Esophagus (tissue), 2 donors: ENCODE measurements around the gene ASF1B. TPM values are rescaled to one million over a fixed set of nuclear protein-coding genes. Genes with fewer than 3 reads are reported as not detected.

Source experiments
- H3K27ac ChIP-seq, 2 donors: one replicate each; pipeline ENCODE4 v1.5.1; 2013; ENCODE audit warnings: low read depth in 2 of 2, mild to moderate bottlenecking in 2 of 2, inconsistent platforms in 1 of 2, low read length in 1 of 2, moderate library complexity in 1 of 2
- H3K27me3 ChIP-seq, 2 donors: one replicate each; pipeline ENCODE4 v1.6.1; 2013; ENCODE audit warnings: low read length in 2 of 2, control low read depth in 1 of 2, mild to moderate bottlenecking in 1 of 2; ENCODE audit not compliant: insufficient read depth in 2 of 2, control insufficient read depth in 1 of 2
- H3K36me3 ChIP-seq, 2 donors: one replicate each; pipeline ENCODE4 v1.6.1; 2013; ENCODE audit warnings: low read length in 1 of 2; ENCODE audit not compliant: control insufficient read depth in 2 of 2, insufficient read depth in 2 of 2
- H3K4me1 ChIP-seq, 2 donors: one replicate each; pipeline ENCODE4 v1.6.1; 2013; ENCODE audit warnings: low read length in 1 of 2; ENCODE audit not compliant: control insufficient read depth in 2 of 2, insufficient read depth in 2 of 2
- H3K4me3 ChIP-seq, 2 donors: one replicate each; pipeline ENCODE4 v1.5.1; 2013; ENCODE audit warnings: low read length in 2 of 2, mild to moderate bottlenecking in 2 of 2, low read depth in 1 of 2, moderate library complexity in 1 of 2
- H3K9me3 ChIP-seq, 2 donors: one replicate each; pipeline ENCODE4 v1.6.1; 2013; ENCODE audit warnings: mild to moderate bottlenecking in 2 of 2, low read depth in 1 of 2, low read length in 1 of 2, moderate library complexity in 1 of 2; ENCODE audit not compliant: control insufficient read depth in 2 of 2, insufficient read depth in 1 of 2
- WGBS, 2 donors: extraction: QIAGEN DNeasy Blood & Tissue Kit; methylation state at CpG; one replicate each; pipeline ENCODE4 v1.1.7; 2013; 5-methylcytosine and 5-hydroxymethylcytosine counted together
- polyA plus RNA-seq, 2 donors: library from polyadenylated mRNA; stranded (reverse); fragments of 200-250 nt; gene quantifications; one replicate each; pipeline ENCODE4 v1.2.3, GENCODE V29; 2013
- donor health status: healthy with polysubstance abuse.
- donor health status: Bipolar disorder and iron deficiency.

Gene ASF1B
- polyA plus RNA-seq, 2 donors: 9.1 to 14.6 TPM

DNA sequence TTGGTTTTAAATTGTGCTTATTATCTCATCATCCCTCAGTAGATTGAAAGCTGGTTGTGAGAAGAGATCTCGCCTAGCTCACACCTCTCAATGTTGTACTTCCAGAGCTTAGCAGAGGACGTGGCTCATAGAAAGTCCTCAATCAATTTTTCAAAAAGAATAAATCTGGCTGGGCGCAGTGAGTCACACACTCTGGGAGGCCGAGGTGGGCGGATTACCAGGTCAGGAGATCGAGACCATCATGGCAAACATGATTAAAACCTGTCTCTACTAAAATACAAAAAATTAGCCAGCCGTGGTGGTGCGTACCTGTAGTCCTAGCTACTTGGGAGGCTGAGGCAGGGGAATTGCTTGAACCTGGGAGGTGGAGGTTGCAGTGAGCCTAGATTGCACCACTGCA lies 4.7 kb upstream of the ASF1B start:
- WGBS, 2 donors: 92 to 93% methylated on average over 8 of the region's 8 CpGs
- H3K27me3 ChIP-seq: no peaks in the 10 kb centered on the region
- H3K36me3 ChIP-seq: no peaks in the 10 kb centered on the region
- H3K9me3 ChIP-seq: no peaks in the 10 kb centered on the region
- no peak overlapping the region for H3K27ac ChIP-seq
- H3K4me1 ChIP-seq: no peaks in the 10 kb centered on the region
- H3K4me3 ChIP-seq: no peak overlapping the region

DNA sequence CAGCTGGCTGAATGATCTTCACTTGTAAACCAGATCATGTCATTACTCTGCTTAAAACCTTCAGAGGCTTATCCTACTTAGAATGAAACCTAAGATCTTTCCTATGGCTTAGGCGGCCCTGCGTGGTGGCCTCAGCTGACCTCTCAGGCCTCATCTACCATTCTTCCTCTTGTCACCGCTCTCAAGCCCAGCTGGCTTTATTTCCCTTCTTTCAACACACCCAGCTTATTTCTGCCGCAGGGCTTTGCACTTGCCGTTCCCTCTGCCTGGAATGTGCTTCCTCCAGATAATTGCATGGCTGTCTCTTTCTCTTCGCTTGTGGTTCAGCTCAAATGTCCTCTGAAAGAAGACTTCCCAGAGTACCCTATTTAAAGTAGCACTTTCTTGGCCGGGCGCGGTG lies 3.6 kb upstream of the ASF1B start:
- H3K4me3 ChIP-seq: no peak overlapping the region
- peaks cover 0 to 3% of the 10 kb centered on the region in 2 donors for H3K4me1 ChIP-seq
- WGBS, 2 donors: 71 to 80% methylated on average over 9 of the region's 9 CpGs
- peak overlapping the region in 1 of 2 donors; percentile 24 for H3K27ac ChIP-seq
- no peaks in the 10 kb centered on the region for H3K36me3 ChIP-seq
- H3K9me3 ChIP-seq: no peaks in the 10 kb centered on the region
- no peaks in the 10 kb centered on the region for H3K27me3 ChIP-seq

DNA sequence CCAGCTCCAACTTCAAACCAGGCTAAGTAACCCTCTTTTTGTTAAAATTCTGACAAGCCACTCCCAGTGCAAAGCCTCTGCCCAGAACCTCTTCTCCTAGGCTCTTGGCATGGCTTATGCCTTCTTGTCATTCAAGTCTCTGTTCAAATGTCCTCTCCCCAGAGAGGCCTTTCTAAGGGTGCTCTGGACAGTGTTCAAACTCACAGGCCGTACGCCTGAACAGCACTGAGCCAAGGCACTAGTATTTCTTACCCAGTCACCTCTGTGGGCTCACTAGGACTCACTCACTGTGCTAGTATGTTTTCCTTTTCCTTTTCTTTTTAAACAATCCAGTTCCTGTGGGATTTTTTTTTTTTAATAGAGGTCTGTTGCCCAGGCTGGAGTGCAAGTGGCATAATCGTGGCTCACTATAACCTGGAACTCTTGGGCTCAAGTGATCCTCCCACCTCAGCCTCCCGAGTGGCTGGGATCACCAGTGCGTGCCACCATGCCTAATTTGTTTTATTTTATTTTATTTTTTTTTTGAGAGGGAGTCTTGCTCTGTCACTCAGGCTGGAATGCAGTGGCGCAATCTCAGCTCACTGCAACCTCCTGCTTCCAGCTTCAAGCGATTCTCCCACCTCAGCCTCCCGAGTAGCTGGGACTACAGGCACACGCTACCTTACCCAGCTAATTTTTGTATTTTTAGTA lies 2.3 kb upstream of the ASF1B start:
- peak overlapping the region; percentile 4 to 77 for H3K27ac ChIP-seq
- H3K4me1 ChIP-seq: peaks cover 0 to 3% of the 10 kb centered on the region in 2 donors
- H3K4me3 ChIP-seq: no peak overlapping the region
- H3K27me3 ChIP-seq: no peaks in the 10 kb centered on the region
- WGBS, 2 donors: 76 to 81% methylated on average over 9 of the region's 9 CpGs
- no peaks in the 10 kb centered on the region for H3K9me3 ChIP-seq
- no peaks in the 10 kb centered on the region for H3K36me3 ChIP-seq

DNA sequence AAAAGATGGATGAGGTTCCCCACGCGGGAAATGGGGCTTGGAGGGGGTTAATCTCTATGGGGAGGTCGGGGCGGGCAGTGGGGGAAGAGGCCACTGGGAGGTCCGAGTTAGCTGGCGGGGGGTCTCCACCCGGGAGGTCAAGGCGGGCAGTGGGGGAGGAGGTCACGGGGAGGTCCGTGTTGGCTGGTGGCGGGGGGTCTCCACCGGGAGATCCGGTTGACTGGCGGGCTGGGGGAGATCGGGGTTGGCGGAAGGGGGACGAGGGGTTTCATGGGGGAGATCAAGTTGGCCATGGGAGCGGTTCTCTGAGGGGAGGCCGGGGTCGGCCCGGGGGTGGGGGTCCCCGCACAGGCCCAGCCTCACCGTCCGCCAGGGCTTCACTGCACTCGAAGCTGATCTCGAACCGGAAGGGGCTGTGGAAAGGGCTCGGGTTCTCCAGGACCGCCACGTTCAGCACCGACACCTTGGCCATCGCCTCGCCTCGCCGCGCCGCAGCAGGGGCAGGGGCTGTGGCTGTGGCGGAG lies 342 bp downstream of the ASF1B start:
- 1% methylated on average over 26 to 38 of the region's 38 CpGs for WGBS, 2 donors
- no peaks in the 10 kb centered on the region for H3K36me3 ChIP-seq
- H3K27ac ChIP-seq: peak overlapping the region in 1 of 2 donors; percentile 67
- no peaks in the 10 kb centered on the region for H3K27me3 ChIP-seq
- peaks cover 0 to 3% of the 10 kb centered on the region in 2 donors for H3K4me1 ChIP-seq
- H3K4me3 ChIP-seq: peak overlapping the region; percentile 50 to 63
- H3K9me3 ChIP-seq: no peaks in the 10 kb centered on the region

DNA sequence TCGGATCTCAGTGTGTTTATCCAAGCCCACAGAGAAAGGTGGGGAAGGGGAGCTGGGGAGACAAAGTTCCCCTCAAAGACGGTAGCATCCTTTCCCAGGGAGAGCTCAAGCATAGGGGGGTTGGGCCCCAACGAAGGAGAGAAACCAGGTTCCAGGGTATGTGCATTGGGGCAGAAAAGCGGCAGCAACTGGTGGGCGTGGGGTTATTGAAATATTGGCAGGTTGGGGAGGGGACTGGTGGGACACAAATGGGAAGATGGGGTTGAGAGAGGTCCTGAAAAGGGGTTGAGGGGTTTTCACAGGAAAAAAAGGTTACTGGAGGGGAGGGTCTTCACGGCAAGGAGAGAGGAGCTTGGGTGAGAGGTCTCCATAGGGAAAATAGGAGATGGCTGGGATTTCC lies 1.0 kb downstream of the ASF1B start:
- Histone ChIP-seq H3K27ac (no peak overlapping the region), H3K9me3 (no peaks in the 10 kb centered on the region), H3K36me3 (no peaks in the 10 kb centered on the region), H3K4me3 (peak overlapping the region; percentile 25 to 50), H3K27me3 (no peaks in the 10 kb centered on the region), H3K4me1 (peaks cover 0 to 3% of the 10 kb centered on the region in 2 donors)
- WGBS, 2 donors: 31% methylated on average over 6 of the region's 6 CpGs

DNA sequence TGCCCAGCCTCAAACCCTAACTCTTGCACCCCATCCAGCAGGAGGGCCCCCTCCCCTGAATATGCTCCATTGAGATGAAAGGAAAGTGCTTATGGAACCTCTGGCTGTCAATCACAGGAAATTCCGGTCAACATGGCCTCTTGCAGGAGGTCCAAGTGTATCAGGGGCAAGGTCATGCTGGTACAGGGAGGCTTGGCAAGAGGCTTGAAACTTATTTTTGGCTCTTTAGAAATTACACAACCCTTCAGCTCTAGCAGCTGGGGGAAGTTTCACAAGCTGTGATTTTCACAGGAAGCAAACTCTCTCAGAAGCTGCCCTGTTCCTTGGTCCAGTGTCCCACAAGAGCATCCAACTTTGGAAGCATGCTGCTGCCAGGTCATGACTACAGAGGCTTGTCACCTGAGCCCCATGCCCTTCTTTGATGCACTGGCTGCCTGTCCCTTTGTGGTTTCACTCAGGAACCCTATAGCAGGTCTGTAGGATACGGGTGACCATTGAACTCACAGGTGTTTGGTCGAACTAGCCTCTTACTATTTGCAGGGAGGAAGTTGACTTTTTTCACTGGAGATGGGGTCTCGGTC lies 8.4 kb downstream of the ASF1B start:
- H3K27me3 ChIP-seq: no peaks in the 10 kb centered on the region
- H3K9me3 ChIP-seq: no peaks in the 10 kb centered on the region
- no peak overlapping the region for H3K27ac ChIP-seq
- WGBS, 2 donors: 72 to 86% methylated on average over 4 of the region's 4 CpGs
- H3K4me1 ChIP-seq: no peaks in the 10 kb centered on the region
- peaks cover 0 to 3% of the 10 kb centered on the region in 2 donors for H3K36me3 ChIP-seq
- H3K4me3 ChIP-seq: no peak overlapping the region

DNA sequence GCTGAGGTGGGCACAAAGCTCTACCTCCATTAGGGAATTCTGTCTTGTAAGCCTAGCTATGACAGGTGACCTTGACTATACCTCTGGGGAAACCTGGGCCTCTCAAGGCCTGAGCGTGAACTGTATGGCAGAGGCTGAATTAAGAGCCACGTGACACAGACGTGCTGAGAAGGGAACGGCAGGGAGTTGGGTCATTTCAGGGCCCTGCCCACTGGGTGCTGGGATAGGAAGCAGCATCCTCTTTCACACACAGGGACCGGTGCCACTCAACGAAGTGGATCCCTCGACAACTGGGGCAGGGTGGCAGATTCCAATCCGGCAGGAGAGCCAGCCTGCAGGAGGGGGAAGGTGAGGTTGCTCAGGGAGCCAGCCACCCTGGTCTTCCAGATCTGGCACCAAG lies 9.2 kb downstream of the ASF1B start:
- 86 to 90% methylated on average over 8 of the region's 8 CpGs for WGBS, 2 donors
- Histone ChIP-seq H3K9me3 (no peaks in the 10 kb centered on the region), H3K27me3 (no peaks in the 10 kb centered on the region), H3K27ac (no peak overlapping the region), H3K36me3 (peaks cover 0 to 3% of the 10 kb centered on the region in 2 donors), H3K4me1 (no peaks in the 10 kb centered on the region), H3K4me3 (no peak overlapping the region)

DNA sequence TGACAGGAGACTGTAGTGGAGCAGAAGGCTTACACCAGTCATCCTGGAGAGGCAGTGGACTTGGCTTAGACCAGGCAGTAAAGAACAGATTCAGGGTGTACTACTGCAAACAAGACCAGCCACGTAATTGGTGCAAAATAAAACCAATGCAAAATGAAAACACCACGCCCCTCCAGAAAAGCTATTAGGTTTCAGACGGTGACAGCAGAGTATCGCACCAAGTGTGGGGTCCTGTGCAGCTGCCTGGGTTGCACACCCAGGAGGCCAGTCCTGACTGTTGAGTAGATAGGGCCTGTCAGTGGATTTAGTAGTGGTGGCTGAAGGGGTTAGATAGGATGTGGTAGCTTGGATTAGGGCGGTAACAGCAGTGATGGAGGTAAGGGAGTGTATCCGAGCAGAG lies 13.5 kb downstream of the ASF1B start:
- Histone ChIP-seq H3K4me1 (peaks cover 0 to 6% of the 10 kb centered on the region in 2 donors), H3K9me3 (no peaks in the 10 kb centered on the region), H3K36me3 (peaks cover 0 to 3% of the 10 kb centered on the region in 2 donors), H3K4me3 (no peak overlapping the region), H3K27ac (no peak overlapping the region), H3K27me3 (no peaks in the 10 kb centered on the region)
- 95 to 96% methylated on average over 6 of the region's 6 CpGs for WGBS, 2 donors

DNA sequence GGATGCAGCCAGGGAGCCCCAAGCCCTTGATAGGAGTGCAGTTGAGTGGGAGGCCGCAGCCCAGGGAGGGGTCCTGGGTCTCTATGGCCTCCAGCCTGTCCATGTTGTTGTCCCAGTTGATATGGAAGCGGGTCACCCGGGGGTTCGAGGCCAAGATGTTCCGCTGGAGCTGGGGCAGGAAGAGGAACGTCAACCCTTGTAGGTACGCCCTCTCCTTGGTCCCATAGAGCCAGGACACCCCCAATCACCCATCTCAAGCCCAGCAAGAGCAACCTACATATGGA lies 15.9 kb downstream of the ASF1B start:
- Histone ChIP-seq H3K9me3 (no peaks in the 10 kb centered on the region), H3K27ac (no peak overlapping the region), H3K4me3 (no peak overlapping the region), H3K27me3 (no peaks in the 10 kb centered on the region), H3K36me3 (peaks cover 0 to 3% of the 10 kb centered on the region in 2 donors), H3K4me1 (peaks cover 3 to 14% of the 10 kb centered on the region in 2 donors)
- WGBS, 2 donors: 93 to 95% methylated on average over 7 of the region's 7 CpGs
